HEK293 (cell line): Measurements from ENCODE around the gene S100B.

Source experiments
- CTCF ChIA-PET: fragments of 350-600 bp; formaldehyde crosslinking; extraction: SDS; loops from one replicate; lab custom pipeline; 2021; ENCODE audit warnings: antibody characterized with exemption; lab: Yijun Ruan, JAX
- POLR2A ChIA-PET: fragments of 300-600 bp; formaldehyde crosslinking; extraction: SDS; loops from one replicate; lab custom pipeline; 2020; ENCODE audit warnings: antibody characterized with exemption, inconsistent platforms; lab: Yijun Ruan, JAX
- H3K27ac ChIP-seq: fragments of 200-500 bp; sonication (Bioruptor generic); 2 replicates; pipeline ENCODE4 v1.5.1; 2014; ENCODE audit warnings: low read depth, low read length, control low read depth, inconsistent platforms; ENCODE audit errors: extremely low read depth
- H3K36me3 ChIP-seq, 2 experiments: fragments of 200-500 bp in 1 of 2; sonication (Bioruptor generic) in 1 of 2; 1 replicate in 1 of 2; 2 replicates in 1 of 2; pipeline ENCODE4 v1.5.1; 2014 to 2017; ENCODE audit warnings: inconsistent platforms in 2 of 2, low read length in 2 of 2; ENCODE audit not compliant: control insufficient read depth in 2 of 2, insufficient read depth in 1 of 2
- H3K4me1 ChIP-seq: fragments of 200-500 bp; sonication (Bioruptor generic); 2 replicates; pipeline ENCODE4 v1.5.1; 2014; ENCODE audit warnings: mild to moderate bottlenecking, low read length, inconsistent platforms; ENCODE audit not compliant: control insufficient read depth, insufficient read depth
- H3K4me3 ChIP-seq: 2 replicates; pipeline ENCODE4 v1.5.1; 2011; ENCODE audit warnings: low read depth, mild to moderate bottlenecking, control low read depth, low read length, moderate library complexity
- H3K9me3 ChIP-seq: fragments of 200-500 bp; sonication (Bioruptor generic); 2 replicates; pipeline ENCODE4 v1.5.1; 2014; ENCODE audit warnings: low read depth, low read length, inconsistent platforms; ENCODE audit not compliant: control insufficient read depth, insufficient read depth
- INSM2 ChIP-seq: fragments of 450-650 bp; formaldehyde crosslinking; IDR thresholded peaks from 2 replicates; pipeline ENCODE4 v1.5.1; 2016; ENCODE audit warnings: missing biosample characterization, missing genetic modification characterization
- WT1 ChIP-seq: fragments of 450-650 bp; formaldehyde crosslinking; IDR thresholded peaks from 2 replicates; pipeline ENCODE4 v1.5.1; 2016; ENCODE audit warnings: missing biosample characterization, missing genetic modification characterization
- YY1 ChIP-seq: fragments of 450-650 bp; formaldehyde crosslinking; IDR thresholded peaks from 2 replicates; pipeline ENCODE4 v1.5.1; 2018; ENCODE audit warnings: missing biosample characterization, missing genetic modification characterization
- ZBTB7A ChIP-seq: fragments of 450-650 bp; formaldehyde crosslinking; IDR thresholded peaks from 2 replicates; pipeline ENCODE4 v1.5.1; 2016; ENCODE audit warnings: low read depth, missing biosample characterization, missing genetic modification characterization
- ZNF155 ChIP-seq: fragments of 450-650 bp; formaldehyde crosslinking; IDR thresholded peaks from 2 replicates; pipeline ENCODE4 v1.5.1; 2016; ENCODE audit warnings: missing biosample characterization, missing genetic modification characterization
- ZNF23 ChIP-seq: fragments of 450-650 bp; formaldehyde crosslinking; IDR thresholded peaks from 2 replicates; pipeline ENCODE4 v1.5.1; 2016; ENCODE audit warnings: missing biosample characterization, missing genetic modification characterization, borderline replicate concordance
- ZNF239 ChIP-seq: fragments of 450-650 bp; formaldehyde crosslinking; IDR thresholded peaks from 2 replicates; pipeline ENCODE4 v1.5.1; 2016; ENCODE audit warnings: missing biosample characterization, missing genetic modification characterization
- ZNF280C ChIP-seq: fragments of 450-650 bp; formaldehyde crosslinking; IDR thresholded peaks from 2 replicates; pipeline ENCODE4 v1.5.1; 2016; ENCODE audit warnings: missing biosample characterization, missing genetic modification characterization
- ZNF335 ChIP-seq: fragments of 450-650 bp; formaldehyde crosslinking; conservative IDR thresholded peaks from 2 replicates; pipeline ENCODE4 v1.5.1; 2016; ENCODE audit warnings: missing biosample characterization, missing genetic modification characterization
- ZNF366 ChIP-seq: fragments of 450-650 bp; formaldehyde crosslinking; conservative IDR thresholded peaks from 2 replicates; pipeline ENCODE4 v1.5.1; 2016; ENCODE audit warnings: missing biosample characterization, missing genetic modification characterization
- ZNF514 ChIP-seq: fragments of 450-650 bp; formaldehyde crosslinking; IDR thresholded peaks from 2 replicates; pipeline ENCODE4 v1.5.1; 2016; ENCODE audit warnings: missing biosample characterization, missing genetic modification characterization
- ZNF518A ChIP-seq: fragments of 450-650 bp; formaldehyde crosslinking; conservative IDR thresholded peaks from 2 replicates; pipeline ENCODE4 v1.5.1; 2016; ENCODE audit warnings: low read depth, missing biosample characterization, missing genetic modification characterization
- ZNF610 ChIP-seq: fragments of 450-650 bp; formaldehyde crosslinking; IDR thresholded peaks from 2 replicates; pipeline ENCODE4 v1.5.1; 2016; ENCODE audit warnings: missing biosample characterization, missing genetic modification characterization, borderline replicate concordance
- ZNF664 ChIP-seq: fragments of 450-650 bp; formaldehyde crosslinking; IDR thresholded peaks from 2 replicates; pipeline ENCODE4 v1.5.1; 2016; ENCODE audit warnings: missing biosample characterization, missing genetic modification characterization

The S100B gene

GRCh38 chr21:46568562-46568961 is 36.3 kb downstream of the S100B start:
- POLR2A ChIA-PET = no interaction called here

More at GRCh38 chr21:46568562-46568961, 36.3 kb downstream of the S100B start:
- TF ChIP-seq ZNF239 (tag by site-specific recombination) (no peak), ZNF610 (tag by site-specific recombination) (no peak), WT1 (no peak), ZNF664 (tag by site-specific recombination) (no peak), ZNF366 (no peak), ZNF280C (no peak), ZBTB7A (tag by site-specific recombination) (no peak), ZNF335 (tag by site-specific recombination) (no peak), ZNF23 (tag by site-specific recombination) (no peak), ZNF518A (tag by site-specific recombination) (no peak), ZNF155 (no peak), YY1 (tag by site-specific recombination) (no peak), INSM2 (tag by site-specific recombination) (no peak), ZNF514 (tag by site-specific recombination) (no peak)
- TF ChIP-seq, all 188 proteins: peak for 0
- no peak overlapping the region for H3K27ac ChIP-seq
- peaks cover 21 to 76% of the 10 kb centered on the region in 2 experiments for H3K36me3 ChIP-seq
- no peaks in the 10 kb centered on the region for H3K4me1 ChIP-seq
- CTCF ChIA-PET = no interaction called here
- no peak overlapping the region for H3K4me3 ChIP-seq
- no peaks in the 10 kb centered on the region for H3K9me3 ChIP-seq
